ENCODE data around the gene PRKACG.
"Not testable (repeated sequence)": the region's sequence is repeated elsewhere in the genome, so short reads cannot be mapped to it uniquely, and the experiment has no call there.

The PRKACG gene

GRCh38 chr9:69014013-69014412 is at the start of gene PRKACG:
Gene PRKACG, minus strand, starts transcription at chr9:69014113. Its CDS starts 21 bp downstream, at chr9:69014092.
- FAIRE-seq: no peak

- no peak for FAIRE-seq
Measured at GRCh38 chr9:69062195-69062594, 48.3 kb upstream of the PRKACG start.

GRCh38 chr9:69060766-69061165 is 46.9 kb upstream of the PRKACG start:
- no peak for FAIRE-seq

GRCh38 chr9:69058101-69058500 is 44.2 kb upstream of the PRKACG start:
- FAIRE-seq: no peak

- FAIRE-seq: no peak
Measured at GRCh38 chr9:69056191-69056815, 42.4 kb upstream of the PRKACG start.

- FAIRE-seq: no peak
Measured at GRCh38 chr9:69054989-69055388, 41.1 kb upstream of the PRKACG start.

- FAIRE-seq: not testable (repeated sequence)
Measured at GRCh38 chr9:69050936-69051335, 37.0 kb upstream of the PRKACG start.

GRCh38 chr9:69049094-69049493 is 35.2 kb upstream of the PRKACG start:
- no peak for FAIRE-seq

- no peak for FAIRE-seq
Measured at GRCh38 chr9:69047371-69047770, 33.5 kb upstream of the PRKACG start.

- no peak for FAIRE-seq
Measured at GRCh38 chr9:69046723-69047122, 32.8 kb upstream of the PRKACG start.

- no peak for FAIRE-seq
Measured at GRCh38 chr9:69045821-69046220, 31.9 kb upstream of the PRKACG start.

- FAIRE-seq: no peak
Measured at GRCh38 chr9:69044240-69045219, 30.6 kb upstream of the PRKACG start.

GRCh38 chr9:69040646-69041045 is 26.7 kb upstream of the PRKACG start:
- no peak for FAIRE-seq

GRCh38 chr9:69036799-69037198 is 22.9 kb upstream of the PRKACG start:
- FAIRE-seq: no peak

- no peak for FAIRE-seq
Measured at GRCh38 chr9:69036309-69036708, 22.4 kb upstream of the PRKACG start.

- no peak for FAIRE-seq
Measured at GRCh38 chr9:69035438-69036308, 21.8 kb upstream of the PRKACG start, which contains the start of gene FXN. Gene FXN, plus strand, starts transcription at chr9:69035752. Its CDS starts 31 bp downstream, at chr9:69035783.

- no peak for FAIRE-seq
Measured at GRCh38 chr9:69034071-69034470, 20.2 kb upstream of the PRKACG start.

GRCh38 chr9:69030851-69031645 is 17.1 kb upstream of the PRKACG start:
- no peak for FAIRE-seq

- FAIRE-seq: no peak
Measured at GRCh38 chr9:69029535-69029934, 15.6 kb upstream of the PRKACG start.

GRCh38 chr9:69028754-69029153 is 14.8 kb upstream of the PRKACG start:
- no peak for FAIRE-seq

- FAIRE-seq: no peak
Measured at GRCh38 chr9:69027355-69028097, 13.6 kb upstream of the PRKACG start.
